Testis (tissue), 2 donors: ENCODE measurements around the gene SLIT3.

Experiments used
- POLR2A ChIP-seq: fragments of 450-650 bp; IDR thresholded peaks from one replicate; pipeline ENCODE4 v1.6.1; 2017; ENCODE audit warnings: antibody characterized with exemption, mild to moderate bottlenecking, moderate library complexity
- TF ChIP-seq, protein P1 (sequence below), 3 experiments: fragments of 450-650 bp in 2 of 3; fragments of 200-600 bp in 1 of 3; sonication (generic) in 1 of 3; IDR thresholded peaks; one replicate each; pipeline ENCODE4 v1.5.1; 2016 to 2019; ENCODE audit warnings: antibody characterized with exemption in 3 of 3, mild to moderate bottlenecking in 2 of 3, moderate library complexity in 1 of 3

DNA sequence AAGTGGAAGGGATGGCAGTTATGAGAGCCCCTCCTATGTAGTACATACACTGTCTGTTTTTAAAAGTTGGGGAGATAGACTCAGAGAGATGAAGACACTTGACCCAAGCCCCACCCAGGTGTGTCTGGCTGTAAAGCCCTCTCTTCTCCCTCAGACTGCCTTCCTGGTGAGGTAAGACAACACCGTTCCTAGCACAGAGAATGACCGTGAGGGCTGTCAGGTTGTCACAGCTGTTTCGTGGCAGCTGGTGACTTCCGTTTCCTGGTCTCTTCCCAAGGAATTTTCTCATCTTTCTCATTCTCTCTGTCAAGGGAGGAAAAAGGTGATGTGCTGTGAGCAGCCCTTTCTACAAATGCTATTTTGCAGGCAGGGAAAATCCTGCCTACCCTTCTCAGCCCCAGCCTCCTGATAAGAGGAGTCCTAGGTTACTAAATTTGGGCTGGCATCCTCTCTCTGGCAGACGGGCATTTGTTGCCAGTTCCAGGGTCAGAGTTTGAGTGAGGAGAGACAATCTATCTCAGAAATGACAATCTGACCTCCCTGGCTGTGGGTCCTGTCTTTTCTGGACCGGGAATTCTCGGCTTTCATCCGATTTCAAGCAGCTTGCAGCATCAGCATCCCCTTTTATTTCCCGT, 458.3 kb downstream of the SLIT3 start:
- TF ChIP-seq, protein P1, sequence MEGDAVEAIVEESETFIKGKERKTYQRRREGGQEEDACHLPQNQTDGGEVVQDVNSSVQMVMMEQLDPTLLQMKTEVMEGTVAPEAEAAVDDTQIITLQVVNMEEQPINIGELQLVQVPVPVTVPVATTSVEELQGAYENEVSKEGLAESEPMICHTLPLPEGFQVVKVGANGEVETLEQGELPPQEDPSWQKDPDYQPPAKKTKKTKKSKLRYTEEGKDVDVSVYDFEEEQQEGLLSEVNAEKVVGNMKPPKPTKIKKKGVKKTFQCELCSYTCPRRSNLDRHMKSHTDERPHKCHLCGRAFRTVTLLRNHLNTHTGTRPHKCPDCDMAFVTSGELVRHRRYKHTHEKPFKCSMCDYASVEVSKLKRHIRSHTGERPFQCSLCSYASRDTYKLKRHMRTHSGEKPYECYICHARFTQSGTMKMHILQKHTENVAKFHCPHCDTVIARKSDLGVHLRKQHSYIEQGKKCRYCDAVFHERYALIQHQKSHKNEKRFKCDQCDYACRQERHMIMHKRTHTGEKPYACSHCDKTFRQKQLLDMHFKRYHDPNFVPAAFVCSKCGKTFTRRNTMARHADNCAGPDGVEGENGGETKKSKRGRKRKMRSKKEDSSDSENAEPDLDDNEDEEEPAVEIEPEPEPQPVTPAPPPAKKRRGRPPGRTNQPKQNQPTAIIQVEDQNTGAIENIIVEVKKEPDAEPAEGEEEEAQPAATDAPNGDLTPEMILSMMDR (IDR thresholded peaks at IDR 0.05), result no peak
- no peak for TF ChIP-seq POLR2A
